ENCODE data around the gene TMEM232. TPM values are rescaled to one million over a fixed set of nuclear protein-coding genes. Genes with fewer than 3 reads are reported as not detected.

TMEM232 gene
- total RNA-seq, 1 donor from 2014 or later = 0.79 TPM

GRCh38 chr5:110517396-110517795 lies 209.1 kb downstream of the TMEM232 start:
- no peaks in the 10 kb centered on the region for H3K36me3 ChIP-seq (ENCODE audit: control insufficient read depth, insufficient read depth, low read length)
- no peaks in the 10 kb centered on the region for H3K27me3 ChIP-seq (ENCODE audit: control insufficient read depth, insufficient read depth, low read length)
- no peak overlapping the region for H3K4me3 ChIP-seq (ENCODE audit: low read depth, low read length)
- FAIRE-seq (no peak), DNase-seq (ENCODE audit: low read depth) (no peak)
- TF ChIP-seq CTCF (IDR thresholded peaks at IDR 0.05; ENCODE audit: insufficient read depth, low read length, severe bottlenecking) = no peak

- no peak for TF ChIP-seq CTCF (IDR thresholded peaks at IDR 0.05; ENCODE audit: insufficient read depth, low read length, severe bottlenecking)
- H3K27me3 ChIP-seq (ENCODE audit: control insufficient read depth, insufficient read depth, low read length) = no peaks in the 10 kb centered on the region
- no peak overlapping the region for H3K4me3 ChIP-seq (ENCODE audit: low read depth, low read length)
- FAIRE-seq = no peak
- H3K36me3 ChIP-seq (ENCODE audit: control insufficient read depth, insufficient read depth, low read length) = no peaks in the 10 kb centered on the region
- DNase-seq (ENCODE audit: low read depth) = no peak
Observed at GRCh38 chr5:110514030-110514429, 212.4 kb downstream of the TMEM232 start.

GRCh38 chr5:110512266-110512665 lies 214.2 kb downstream of the TMEM232 start:
- no peak for TF ChIP-seq CTCF (IDR thresholded peaks at IDR 0.05; ENCODE audit: insufficient read depth, low read length, severe bottlenecking)
- Histone ChIP-seq H3K4me3 (ENCODE audit: low read depth, low read length) (no peak overlapping the region), H3K27me3 (ENCODE audit: control insufficient read depth, insufficient read depth, low read length) (no peaks in the 10 kb centered on the region), H3K36me3 (ENCODE audit: control insufficient read depth, insufficient read depth, low read length) (no peaks in the 10 kb centered on the region)
- DNase-seq (ENCODE audit: low read depth) = no peak
- no peak for FAIRE-seq

- H3K36me3 ChIP-seq (ENCODE audit: control insufficient read depth, insufficient read depth, low read length) = no peaks in the 10 kb centered on the region
- no peak for FAIRE-seq
- no peaks in the 10 kb centered on the region for H3K27me3 ChIP-seq (ENCODE audit: control insufficient read depth, insufficient read depth, low read length)
- DNase-seq (ENCODE audit: low read depth) = no peak
- no peak overlapping the region for H3K4me3 ChIP-seq (ENCODE audit: low read depth, low read length)
- TF ChIP-seq CTCF (IDR thresholded peaks at IDR 0.05; ENCODE audit: insufficient read depth, low read length, severe bottlenecking) = no peak
Observed at GRCh38 chr5:110510146-110510545, 216.3 kb downstream of the TMEM232 start.

- no peak for TF ChIP-seq CTCF (IDR thresholded peaks at IDR 0.05; ENCODE audit: insufficient read depth, low read length, severe bottlenecking)
- FAIRE-seq (no peak), DNase-seq (ENCODE audit: low read depth) (no peak)
- Histone ChIP-seq H3K36me3 (ENCODE audit: control insufficient read depth, insufficient read depth, low read length) (no peaks in the 10 kb centered on the region), H3K4me3 (ENCODE audit: low read depth, low read length) (no peak overlapping the region), H3K27me3 (ENCODE audit: control insufficient read depth, insufficient read depth, low read length) (no peaks in the 10 kb centered on the region)
Observed at GRCh38 chr5:110507972-110508371, 218.5 kb downstream of the TMEM232 start.

GRCh38 chr5:110506378-110506777 lies 220.1 kb downstream of the TMEM232 start:
- no peaks in the 10 kb centered on the region for H3K36me3 ChIP-seq (ENCODE audit: control insufficient read depth, insufficient read depth, low read length)
- DNase-seq (ENCODE audit: low read depth) (no peak), FAIRE-seq (no peak)
- no peak for TF ChIP-seq CTCF (IDR thresholded peaks at IDR 0.05; ENCODE audit: insufficient read depth, low read length, severe bottlenecking)
- H3K4me3 ChIP-seq (ENCODE audit: low read depth, low read length) = no peak overlapping the region
- H3K27me3 ChIP-seq (ENCODE audit: control insufficient read depth, insufficient read depth, low read length) = no peaks in the 10 kb centered on the region
